H9 (cell line): Measurements from ENCODE around the gene TGM2. TPM values are rescaled to one million over a fixed set of nuclear protein-coding genes. Genes with fewer than 3 reads are reported as not detected.

Source experiments
- DNase-seq: peaks from one replicate; pipeline ENCODE4 v3.0.0-alpha.2; 2017
- H2AFZ ChIP-seq: one replicate; pipeline ENCODE4 v1.6.1; 2013; ENCODE audit warnings: mild to moderate bottlenecking, low read length, control low read depth, moderate library complexity
- H2AK5ac ChIP-seq: 2 replicates; pipeline ENCODE4 v1.6.1; 2013; ENCODE audit warnings: low read length, control low read depth, mixed read lengths; ENCODE audit not compliant: insufficient read length
- H2BK120ac ChIP-seq: one replicate; pipeline ENCODE4 v1.6.1; 2013; ENCODE audit warnings: low read depth, mild to moderate bottlenecking, low read length, control low read depth, inconsistent platforms; ENCODE audit not compliant: poor library complexity, severe bottlenecking
- H2BK12ac ChIP-seq: 2 replicates; pipeline ENCODE4 v1.6.1; 2013; ENCODE audit warnings: low read length, control low read depth, mixed read lengths, low read depth; ENCODE audit not compliant: insufficient read length
- H2BK15ac ChIP-seq: 2 replicates; pipeline ENCODE4 v1.6.1; 2013; ENCODE audit warnings: low read depth, low read length, control low read depth
- H2BK20ac ChIP-seq: one replicate; pipeline ENCODE4 v1.6.1; 2013; ENCODE audit warnings: low read depth, mild to moderate bottlenecking, low read length, control low read depth, inconsistent platforms; ENCODE audit not compliant: poor library complexity, severe bottlenecking
- H2BK5ac ChIP-seq: 2 replicates; pipeline ENCODE4 v1.6.1; 2013; ENCODE audit warnings: low read length, control low read depth, mixed read lengths; ENCODE audit not compliant: insufficient read length
- H3K14ac ChIP-seq: 2 replicates; pipeline ENCODE4 v1.6.1; 2013; ENCODE audit warnings: low read length, control low read depth; ENCODE audit not compliant: insufficient read depth
- H3K18ac ChIP-seq: 2 replicates; pipeline ENCODE4 v1.6.1; 2013; ENCODE audit warnings: low read depth, mild to moderate bottlenecking, mixed read lengths, low read length, control low read depth; ENCODE audit not compliant: insufficient read length
- H3K23ac ChIP-seq: 2 replicates; pipeline ENCODE4 v1.6.1; 2013; ENCODE audit warnings: low read length, control low read depth, mixed read lengths, low read depth; ENCODE audit not compliant: insufficient read length
- H3K23me2 ChIP-seq: 2 replicates; pipeline ENCODE4 v1.6.1; 2013; ENCODE audit warnings: low read depth, mild to moderate bottlenecking, mixed read lengths, low read length, control low read depth; ENCODE audit not compliant: insufficient read length, poor library complexity, severe bottlenecking
- H3K27ac ChIP-seq: 2 replicates; pipeline ENCODE4 v1.5.1; 2013; ENCODE audit warnings: low read length, control low read depth, mixed read lengths, low read depth; ENCODE audit not compliant: insufficient read length
- H3K27me3 ChIP-seq: 2 replicates; pipeline ENCODE4 v1.6.1; 2013; ENCODE audit warnings: low read length, control low read depth, inconsistent platforms; ENCODE audit not compliant: insufficient read depth
- H3K4ac ChIP-seq: 2 replicates; pipeline ENCODE4 v1.6.1; 2013; ENCODE audit warnings: low read depth, mild to moderate bottlenecking, control low read depth, inconsistent platforms, low read length, moderate library complexity
- H3K4me1 ChIP-seq: 2 replicates; pipeline ENCODE4 v1.6.1; 2013; ENCODE audit warnings: low read length, control low read depth, inconsistent platforms; ENCODE audit not compliant: insufficient read depth
- H3K4me2 ChIP-seq: 2 replicates; pipeline ENCODE4 v1.6.1; 2013; ENCODE audit warnings: low read length, control low read depth, mixed read lengths; ENCODE audit not compliant: insufficient read length, insufficient read depth
- H3K56ac ChIP-seq: 2 replicates; pipeline ENCODE4 v1.6.1; 2013; ENCODE audit warnings: low read depth, mild to moderate bottlenecking, mixed read lengths, low read length, control low read depth; ENCODE audit not compliant: insufficient read length
- H3K79me1 ChIP-seq: 2 replicates; pipeline ENCODE4 v1.6.1; 2013; ENCODE audit warnings: low read depth, mild to moderate bottlenecking, moderate library complexity, low read length, control low read depth, inconsistent platforms; ENCODE audit not compliant: insufficient read depth, poor library complexity, severe bottlenecking
- H3K79me2 ChIP-seq: 2 replicates; pipeline ENCODE4 v1.6.1; 2013; ENCODE audit warnings: low read length, control low read depth, inconsistent platforms; ENCODE audit not compliant: insufficient read depth
- H3K9ac ChIP-seq: 2 replicates; pipeline ENCODE4 v1.6.1; 2013; ENCODE audit warnings: low read length, control low read depth, mixed read lengths; ENCODE audit not compliant: insufficient read length; ENCODE audit errors: extremely low read depth
- H3K9me3 ChIP-seq: one replicate; pipeline ENCODE4 v1.6.1; 2013; ENCODE audit warnings: low read depth, low read length, inconsistent platforms; ENCODE audit not compliant: control insufficient read depth
- H3T11ph ChIP-seq: one replicate; pipeline ENCODE4 v1.6.1; 2013; ENCODE audit warnings: mild to moderate bottlenecking, low read length, control low read depth, inconsistent platforms
- H4K20me1 ChIP-seq: one replicate; pipeline ENCODE4 v1.6.1; 2013; ENCODE audit not compliant: control insufficient read depth, insufficient read length, insufficient read depth
- H4K5ac ChIP-seq: 2 replicates; pipeline ENCODE4 v1.6.1; 2013; ENCODE audit warnings: low read depth, mild to moderate bottlenecking, mixed read lengths, low read length, control low read depth; ENCODE audit not compliant: insufficient read length
- H4K8ac ChIP-seq: replicated peaks from 2 replicates; pipeline ENCODE4 v1.6.1; 2013; ENCODE audit warnings: low read length, control low read depth, mixed read lengths, low read depth; ENCODE audit not compliant: insufficient read length
- H4K91ac ChIP-seq: 2 replicates; pipeline ENCODE4 v1.6.1; 2013; ENCODE audit warnings: low read depth, mild to moderate bottlenecking, moderate library complexity, mixed read lengths, low read length, control low read depth; ENCODE audit not compliant: insufficient read length
- H3K27ac Mint-ChIP-seq, 3 experiments: 2 replicates in 2 of 3; 3 replicates in 1 of 3; pipeline ENCODE4 v1.8.0; 2020 to 2021; ENCODE audit warnings: mixed read lengths in 3 of 3, mild to moderate bottlenecking in 1 of 3, moderate library complexity in 1 of 3
- H3K27me3 Mint-ChIP-seq: 2 replicates; pipeline ENCODE4 v1.8.0; 2021; ENCODE audit warnings: low read depth, mild to moderate bottlenecking, moderate library complexity, mixed read lengths
- H3K36me3 Mint-ChIP-seq, 3 experiments: 2 replicates in 2 of 3; 3 replicates in 1 of 3; pipeline ENCODE4 v1.8.0; 2020 to 2021; ENCODE audit warnings: low read depth in 3 of 3, mixed read lengths in 3 of 3; ENCODE audit not compliant: insufficient read depth in 1 of 3
- H3K4me1 Mint-ChIP-seq, 2 experiments: 2 replicates each; pipeline ENCODE4 v1.8.0; 2020; ENCODE audit warnings: mixed read lengths in 2 of 2
- H3K4me3 Mint-ChIP-seq, 2 experiments: 2 replicates in 1 of 2; 3 replicates in 1 of 2; pipeline ENCODE4 v1.8.0; 2020 to 2021; ENCODE audit warnings: mild to moderate bottlenecking in 2 of 2, mixed read lengths in 2 of 2, moderate library complexity in 1 of 2
- H3K9me3 Mint-ChIP-seq, 2 experiments: 2 replicates in 1 of 2; 3 replicates in 1 of 2; pipeline ENCODE4 v1.8.0; 2020; ENCODE audit warnings: mild to moderate bottlenecking in 2 of 2, mixed read lengths in 2 of 2, moderate library complexity in 1 of 2
- WGBS: extraction: QIAGEN DNeasy Blood & Tissue Kit; methylation state at CpG from one replicate; pipeline ENCODE4 v1.1.7; 2013; ENCODE audit warnings: missing lambda C conversion rate, low lambda C conversion rate, mixed read lengths; ENCODE audit not compliant: insufficient read length; ENCODE audit errors: extremely low coverage; 5-methylcytosine and 5-hydroxymethylcytosine counted together
- total RNA-seq: library from RNA; stranded (reverse); gene quantifications from 2 replicates; pipeline ENCODE4 v1.2.1, GENCODE V29; 2021
- TF ChIP-seq, protein P1 (sequence below): fragments of 200-600 bp; sonication (generic); conservative IDR thresholded peaks from 3 replicates; pipeline ENCODE4 v1.8.0; 2021; ENCODE audit warnings: antibody characterized with exemption, mild to moderate bottlenecking

TGM2 gene
- total RNA-seq, 1 experiment from 2014 or later = 1.1 TPM

DNA sequence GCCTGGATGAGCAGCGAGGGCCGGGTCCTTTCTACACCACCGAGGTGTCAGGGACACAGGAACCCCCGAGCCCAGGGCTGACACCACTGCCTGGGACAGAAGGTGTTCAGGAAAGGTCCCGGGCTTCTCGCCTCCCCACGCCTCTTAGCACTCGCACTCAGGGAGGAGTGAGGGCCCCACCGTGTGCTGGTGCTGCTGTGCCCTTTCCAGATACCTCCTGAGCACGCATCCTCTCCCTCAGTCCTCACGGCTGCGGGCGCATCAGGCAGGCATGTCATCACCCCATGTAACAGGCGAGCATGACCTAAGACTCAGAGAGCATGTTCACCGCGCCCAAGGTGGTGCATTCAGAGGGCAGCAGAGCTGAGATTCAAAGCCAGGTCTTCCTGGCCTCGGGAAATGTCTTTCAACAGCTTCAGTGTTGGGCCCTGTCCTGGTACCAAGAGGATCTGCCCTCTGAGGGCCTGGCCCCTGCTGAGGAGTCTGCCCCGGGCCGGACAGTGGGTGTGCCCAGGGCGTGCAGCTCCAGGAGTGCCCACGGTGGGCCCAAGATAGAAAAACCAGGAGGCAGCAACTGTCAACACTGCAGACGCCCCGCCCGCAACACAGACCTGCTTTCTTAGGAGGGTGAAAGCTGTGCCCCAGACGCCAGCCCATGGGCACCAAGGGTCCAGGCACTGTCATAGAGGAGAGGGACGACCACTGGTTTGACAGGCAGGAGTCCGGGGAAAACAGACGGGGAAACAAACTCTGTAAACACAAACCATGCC, 29.2 kb downstream of the TGM2 start:
- Histone ChIP-seq H3T11ph (no peak overlapping the region), H4K91ac (no peak overlapping the region), H2BK15ac (no peak overlapping the region), H3K4ac (no peak overlapping the region), H4K5ac (no peak overlapping the region), H3K4me2 (no peak overlapping the region), H3K27me3 (no peaks in the 10 kb centered on the region), H3K9me3 (no peaks in the 10 kb centered on the region), H3K27ac (no peak overlapping the region), H2AFZ (no peak overlapping the region), H2BK12ac (no peak overlapping the region), H3K18ac (no peak overlapping the region), H4K20me1 (no peaks in the 10 kb centered on the region), H3K79me2 (no peaks in the 10 kb centered on the region), H3K79me1 (no peaks in the 10 kb centered on the region), H3K23ac (no peak overlapping the region), H3K4me1 (no peaks in the 10 kb centered on the region), H2BK5ac (no peak overlapping the region), H3K56ac (no peak overlapping the region), H2BK20ac (no peak overlapping the region), H2BK120ac (no peak overlapping the region), H4K8ac (no peak overlapping the region), H3K23me2 (no peaks in the 10 kb centered on the region), H2AK5ac (no peak overlapping the region), H3K14ac (peak overlapping the region; percentile 26; the same call in 1 of the 2 replicates), H3K9ac (no peak overlapping the region)
- Mint-ChIP-seq H3K9me3 (no peaks in the 10 kb centered on the region), H3K4me3 (no peak overlapping the region), H3K27me3 (no peaks in the 10 kb centered on the region; the same call in none of the 2 replicates), H3K4me1 (peaks cover 5 to 13% of the 10 kb centered on the region in 2 experiments), H3K36me3 (no peaks in the 10 kb centered on the region), H3K27ac (peak overlapping the region in 1 of 3 experiments; percentile 35; a peak in 2 of 7 replicates)
- WGBS = no CpG with 5 or more reads among the region's 28 CpGs
- DNase-seq = no peak
- TF ChIP-seq, protein P1, sequence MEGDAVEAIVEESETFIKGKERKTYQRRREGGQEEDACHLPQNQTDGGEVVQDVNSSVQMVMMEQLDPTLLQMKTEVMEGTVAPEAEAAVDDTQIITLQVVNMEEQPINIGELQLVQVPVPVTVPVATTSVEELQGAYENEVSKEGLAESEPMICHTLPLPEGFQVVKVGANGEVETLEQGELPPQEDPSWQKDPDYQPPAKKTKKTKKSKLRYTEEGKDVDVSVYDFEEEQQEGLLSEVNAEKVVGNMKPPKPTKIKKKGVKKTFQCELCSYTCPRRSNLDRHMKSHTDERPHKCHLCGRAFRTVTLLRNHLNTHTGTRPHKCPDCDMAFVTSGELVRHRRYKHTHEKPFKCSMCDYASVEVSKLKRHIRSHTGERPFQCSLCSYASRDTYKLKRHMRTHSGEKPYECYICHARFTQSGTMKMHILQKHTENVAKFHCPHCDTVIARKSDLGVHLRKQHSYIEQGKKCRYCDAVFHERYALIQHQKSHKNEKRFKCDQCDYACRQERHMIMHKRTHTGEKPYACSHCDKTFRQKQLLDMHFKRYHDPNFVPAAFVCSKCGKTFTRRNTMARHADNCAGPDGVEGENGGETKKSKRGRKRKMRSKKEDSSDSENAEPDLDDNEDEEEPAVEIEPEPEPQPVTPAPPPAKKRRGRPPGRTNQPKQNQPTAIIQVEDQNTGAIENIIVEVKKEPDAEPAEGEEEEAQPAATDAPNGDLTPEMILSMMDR = no peak
